CD4-positive, CD25-positive, alpha-beta regulatory T cell (primary cell): Measurements from ENCODE around the gene SAMD14. TPM values are rescaled to one million over a fixed set of nuclear protein-coding genes. Genes with fewer than 3 reads are reported as not detected.
A peak's percentile ranks its signal among the peaks of the same experiment; 100 is the strongest.

ENCODE experiments used
- ATAC-seq, 2 donors: fragments of 150-1000 bp; cut with Tn5 transposase; one replicate each; pipeline ENCODE4 v1.10.0; 2021; ENCODE audit warnings: low read depth in 2 of 2, moderate number of reproducible peaks in 2 of 2, moderate library complexity in 1 of 2
- DNase-seq, 3 donors: peaks; one replicate each; pipeline versions ENCODE4 v3.0.0 to v3.0.0-alpha.2; 2012 to 2022; ENCODE audit warnings: mixed read lengths in 1 of 3
- H3K27ac ChIP-seq: one replicate; pipeline ENCODE4 v1.7.0; 2013; ENCODE audit warnings: mild to moderate bottlenecking, low read length; ENCODE audit not compliant: insufficient read depth, poor library complexity, severe bottlenecking
- H3K27me3 ChIP-seq: one replicate; pipeline ENCODE4 v1.7.0; 2013; ENCODE audit warnings: low read length; ENCODE audit not compliant: control insufficient read depth, insufficient read depth
- H3K36me3 ChIP-seq: one replicate; pipeline ENCODE4 v1.7.0; 2013; ENCODE audit warnings: mild to moderate bottlenecking, low read length, moderate library complexity; ENCODE audit not compliant: control insufficient read depth, insufficient read depth
- H3K4me1 ChIP-seq: 2 replicates; pipeline ENCODE4 v1.7.0; 2013; ENCODE audit warnings: mild to moderate bottlenecking, low read length; ENCODE audit not compliant: insufficient read depth, control insufficient read depth, poor library complexity, severe bottlenecking
- H3K4me3 ChIP-seq: one replicate; pipeline ENCODE4 v1.7.0; 2013; ENCODE audit warnings: low read depth, mild to moderate bottlenecking, low read length, moderate library complexity
- H3K9me3 ChIP-seq, 2 experiments: 1 replicate in 1 of 2; 2 replicates in 1 of 2; pipeline ENCODE4 v1.7.0; 2013; ENCODE audit warnings: low read length in 2 of 2, mild to moderate bottlenecking in 1 of 2, moderate library complexity in 1 of 2; ENCODE audit not compliant: control insufficient read depth in 2 of 2
- H3K27ac Mint-ChIP-seq, 3 donors: one replicate each; pipeline ENCODE4 v1.8.0; 2020 to 2022; ENCODE audit warnings: mild to moderate bottlenecking in 3 of 3, mixed read lengths in 3 of 3, moderate library complexity in 2 of 3
- H3K27me3 Mint-ChIP-seq: one replicate; pipeline ENCODE4 v1.8.0; 2022; ENCODE audit warnings: mild to moderate bottlenecking, mixed read lengths
- H3K36me3 Mint-ChIP-seq: one replicate; pipeline ENCODE4 v1.8.0; 2020; ENCODE audit warnings: mixed read lengths
- H3K4me1 Mint-ChIP-seq, 4 donors: one replicate each; pipeline ENCODE4 v1.8.0; 2020 to 2022; ENCODE audit warnings: mixed read lengths in 4 of 4, mild to moderate bottlenecking in 1 of 4
- H3K4me3 Mint-ChIP-seq, 4 donors: one replicate each; pipeline ENCODE4 v1.8.0; 2020 to 2022; ENCODE audit warnings: mild to moderate bottlenecking in 4 of 4, mixed read lengths in 4 of 4, moderate library complexity in 3 of 4
- H3K9me3 Mint-ChIP-seq, 7 donors: one replicate each; pipeline ENCODE4 v1.8.0; 2020 to 2022; ENCODE audit warnings: mixed read lengths in 7 of 7, mild to moderate bottlenecking in 3 of 7, moderate library complexity in 2 of 7
- polyA plus RNA-seq, 4 donors: library from polyadenylated mRNA; unstranded; fragments of 300-500 nt; fragmentation: Illumina TruSeq; gene quantifications; one replicate each; pipeline ENCODE4 v1.2.3, GENCODE V29; 2021
- total RNA-seq: library from RNA; stranded (reverse); gene quantifications from one replicate; pipeline ENCODE4 v1.2.3, GENCODE V29; 2022

SAMD14 gene
- total and polyA plus RNA-seq, 5 donors from 2014 or later = 0.09 to 0.96 TPM; not detected in 3

DNA sequence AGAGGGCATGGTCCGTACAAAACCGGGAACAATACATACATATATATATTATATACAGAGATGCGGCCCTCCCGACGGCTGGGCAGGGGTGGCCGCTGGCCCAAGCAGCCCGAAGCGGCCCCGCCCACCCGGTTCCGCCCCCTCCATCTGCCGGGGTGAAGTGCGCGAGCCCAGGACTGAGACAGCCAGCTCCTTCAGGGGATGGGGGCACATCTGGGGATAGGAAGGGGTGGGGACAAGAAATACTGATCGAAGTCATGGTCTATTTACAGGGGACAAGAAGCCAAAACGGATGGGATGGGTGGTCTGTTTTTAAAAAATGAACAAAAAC is 3.8 kb upstream of the SAMD14 start:
- no peaks in the 10 kb centered on the region for H3K9me3 ChIP-seq
- H3K27ac Mint-ChIP-seq = no peak overlapping the region
- peaks cover 44% of the 10 kb centered on the region for H3K36me3 ChIP-seq
- no peak overlapping the region for H3K27ac ChIP-seq
- no peak overlapping the region for H3K4me3 Mint-ChIP-seq
- peaks cover 15% of the 10 kb centered on the region for H3K27me3 Mint-ChIP-seq
- peaks cover 0 to 3% (median 0%) of the 10 kb centered on the region in 7 donors for H3K9me3 Mint-ChIP-seq
- H3K4me3 ChIP-seq = no peak overlapping the region
- peaks cover 29% of the 10 kb centered on the region for H3K36me3 Mint-ChIP-seq
- H3K4me1 Mint-ChIP-seq = peaks cover 0 to 25% (median 13%) of the 10 kb centered on the region in 4 donors
- H3K4me1 ChIP-seq = peaks cover 20% of the 10 kb centered on the region
- H3K27me3 ChIP-seq = peaks cover 2% of the 10 kb centered on the region
- DNase-seq = no peak
- no peak for ATAC-seq

DNA sequence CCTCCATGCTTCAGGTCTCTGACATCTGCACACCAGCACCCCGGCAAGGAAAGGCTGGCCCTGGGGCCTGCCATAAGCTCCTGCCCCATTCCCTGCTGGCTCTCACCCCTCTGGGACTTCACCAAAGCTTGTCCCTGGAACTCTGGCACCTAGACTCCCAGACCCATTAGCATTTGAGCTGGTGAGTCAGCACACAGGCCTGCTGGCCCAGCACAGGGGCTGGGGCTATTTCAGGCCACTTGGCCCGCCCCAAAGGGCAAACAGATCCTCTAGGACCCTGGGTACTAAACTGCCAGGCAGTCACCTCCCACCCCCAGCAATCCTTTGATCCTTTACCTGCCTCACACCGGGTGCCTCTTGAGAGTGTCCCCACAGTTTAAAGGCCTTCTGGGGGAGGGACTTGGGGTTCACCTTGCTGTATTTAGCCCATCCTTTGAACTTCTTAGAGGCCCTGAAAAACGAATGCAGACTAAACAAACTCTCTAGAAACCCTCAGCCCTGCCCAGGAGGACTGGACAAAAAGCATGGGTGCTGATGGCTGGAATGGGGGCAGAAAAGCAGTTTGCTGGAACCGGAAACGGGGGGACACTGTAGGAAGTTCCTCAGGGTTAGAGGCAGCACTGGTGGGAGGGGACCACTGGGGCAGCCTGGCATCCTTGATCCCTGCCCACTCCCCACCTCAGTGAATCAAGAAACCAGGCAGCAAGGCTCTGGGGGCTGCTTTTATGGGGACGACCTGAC is 3.2 kb upstream of the SAMD14 start:
- peaks cover 22% of the 10 kb centered on the region for H3K4me1 ChIP-seq
- Mint-ChIP-seq H3K4me1 (peaks cover 0 to 26% (median 13%) of the 10 kb centered on the region in 4 donors), H3K36me3 (peaks cover 25% of the 10 kb centered on the region), H3K4me3 (no peak overlapping the region), H3K9me3 (peaks cover 0 to 3% (median 0%) of the 10 kb centered on the region in 7 donors), H3K27ac (peak overlapping the region in 1 of 3 donors; percentile 71), H3K27me3 (peaks cover 18% of the 10 kb centered on the region)
- peaks cover 39% of the 10 kb centered on the region for H3K36me3 ChIP-seq
- no peaks in the 10 kb centered on the region for H3K9me3 ChIP-seq
- peaks cover 7% of the 10 kb centered on the region for H3K27me3 ChIP-seq
- ATAC-seq (no peak), DNase-seq (no peak)
- no peak overlapping the region for H3K4me3 ChIP-seq
- H3K27ac ChIP-seq = no peak overlapping the region

DNA sequence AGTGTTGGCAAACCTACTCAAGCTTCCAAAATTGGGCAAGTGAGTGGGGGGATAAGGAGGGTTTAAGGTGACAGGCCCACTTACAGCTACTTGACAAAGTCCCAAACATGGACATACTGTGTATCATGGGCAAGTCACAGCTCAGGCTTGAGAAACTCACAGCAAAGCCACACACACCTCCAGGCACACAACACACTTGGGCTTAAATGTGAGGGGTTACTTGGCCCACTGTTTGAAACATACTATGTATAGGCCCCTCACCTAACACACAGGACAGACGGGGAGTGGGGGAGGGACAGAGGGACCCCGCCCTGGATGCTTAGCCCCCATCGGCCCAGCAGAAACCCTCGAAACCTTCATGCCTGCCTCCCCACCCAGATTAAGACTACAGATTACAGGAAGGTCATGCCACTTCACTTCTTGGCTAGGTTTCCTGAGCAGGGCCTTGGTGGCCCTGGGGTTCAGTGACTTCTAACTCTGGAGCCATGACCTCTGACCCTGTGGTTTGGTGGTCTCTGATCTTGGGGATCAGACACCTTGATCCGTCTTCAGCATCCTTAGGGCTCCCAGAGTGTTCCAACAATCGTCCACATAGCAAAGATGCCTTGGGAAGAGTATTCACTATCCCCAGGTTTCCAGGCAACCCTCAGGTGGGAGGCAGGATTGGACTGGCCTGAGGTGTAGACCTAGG is 2.3 kb upstream of the SAMD14 start:
- Mint-ChIP-seq H3K4me1 (peaks cover 3 to 30% (median 11%) of the 10 kb centered on the region in 4 donors), H3K27ac (peak overlapping the region in 2 of 3 donors; percentile 57 to 69), H3K4me3 (no peak overlapping the region), H3K36me3 (peaks cover 16% of the 10 kb centered on the region), H3K27me3 (peaks cover 26% of the 10 kb centered on the region), H3K9me3 (peaks cover 0 to 3% (median 0%) of the 10 kb centered on the region in 7 donors)
- H3K27ac ChIP-seq = no peak overlapping the region
- DNase-seq = peak in 1 of 3 donors; percentile 14
- no peak overlapping the region for H3K4me3 ChIP-seq
- peaks cover 12% of the 10 kb centered on the region for H3K27me3 ChIP-seq
- no peaks in the 10 kb centered on the region for H3K9me3 ChIP-seq
- ATAC-seq = no peak
- peaks cover 22% of the 10 kb centered on the region for H3K4me1 ChIP-seq
- H3K36me3 ChIP-seq = peaks cover 29% of the 10 kb centered on the region

DNA sequence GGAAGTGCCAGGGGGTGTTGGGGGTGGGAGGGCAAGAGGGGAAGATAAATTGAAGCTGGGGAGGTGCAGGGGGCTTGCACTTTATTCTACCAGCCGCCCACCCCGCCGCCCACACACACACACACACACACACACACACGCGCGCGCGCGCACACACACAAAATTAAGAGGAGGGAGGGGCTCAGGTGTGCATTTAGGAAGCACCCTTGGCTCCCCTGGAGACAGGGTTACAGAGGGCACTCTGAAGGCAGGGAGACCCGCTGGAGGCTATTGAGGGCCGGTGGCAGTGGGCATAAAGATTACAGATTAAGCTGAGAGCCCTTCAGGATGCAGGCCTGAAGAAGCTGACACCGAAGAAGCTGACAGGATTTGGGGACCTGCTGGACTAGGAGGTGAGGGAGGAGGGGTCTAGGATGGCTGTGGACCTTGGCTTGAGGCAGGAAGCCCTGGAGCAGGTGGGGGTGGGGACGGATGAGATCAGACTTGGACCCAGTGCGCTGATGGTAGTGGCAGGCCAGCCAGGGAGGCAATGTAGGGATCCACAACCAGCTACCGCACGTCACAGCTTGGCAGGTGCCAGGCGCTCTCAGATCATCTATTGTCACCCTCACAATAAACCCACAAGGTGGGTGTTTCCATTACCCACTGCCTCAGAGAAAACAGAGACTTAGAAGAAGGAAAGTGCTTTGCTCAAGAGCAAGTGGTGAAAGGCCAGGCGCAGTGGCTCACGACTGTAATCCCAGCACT is 772 bp upstream of the SAMD14 start:
- Mint-ChIP-seq H3K27ac (peak overlapping the region in 1 of 3 donors; percentile 74), H3K9me3 (peaks cover 0 to 2% (median 0%) of the 10 kb centered on the region in 7 donors), H3K4me1 (peaks cover 3 to 26% (median 10%) of the 10 kb centered on the region in 4 donors), H3K4me3 (peak overlapping the region; percentile 58 to 82 (median 71)), H3K27me3 (peaks cover 33% of the 10 kb centered on the region), H3K36me3 (peaks cover 6% of the 10 kb centered on the region)
- no peak for ATAC-seq
- peaks cover 12% of the 10 kb centered on the region for H3K27me3 ChIP-seq
- DNase-seq = no peak
- H3K36me3 ChIP-seq = peaks cover 14% of the 10 kb centered on the region
- H3K9me3 ChIP-seq = no peaks in the 10 kb centered on the region
- H3K27ac ChIP-seq = no peak overlapping the region
- H3K4me3 ChIP-seq = no peak overlapping the region
- peaks cover 22% of the 10 kb centered on the region for H3K4me1 ChIP-seq

DNA sequence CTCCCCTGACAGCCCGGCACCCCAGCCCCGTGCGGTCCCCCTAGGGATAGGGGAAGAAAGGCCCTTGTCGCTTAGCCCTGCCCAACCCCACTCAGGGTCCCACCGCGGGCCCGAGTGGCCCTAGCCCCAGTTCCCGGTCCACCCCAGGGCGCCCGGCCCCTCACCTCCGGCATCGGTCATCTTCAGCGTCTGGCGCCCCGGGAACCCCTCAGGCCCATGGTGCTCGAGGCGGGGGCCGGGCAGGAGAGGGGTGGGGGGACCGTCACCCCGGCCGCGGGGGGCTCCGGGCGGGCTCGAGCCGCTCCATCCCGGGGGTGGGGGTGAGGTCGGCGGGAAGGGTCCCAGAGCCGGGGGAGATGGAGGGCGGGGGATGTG is 620 bp downstream of the SAMD14 start:
- H3K27ac Mint-ChIP-seq = no peak overlapping the region
- peak overlapping the region in 3 of 4 donors; percentile 64 to 70 (median 68) for H3K4me3 Mint-ChIP-seq
- H3K9me3 ChIP-seq = no peaks in the 10 kb centered on the region
- H3K27ac ChIP-seq = no peak overlapping the region
- no peak for DNase-seq
- no peak overlapping the region for H3K4me3 ChIP-seq
- peaks cover 35% of the 10 kb centered on the region for H3K27me3 Mint-ChIP-seq
- H3K36me3 Mint-ChIP-seq = peaks cover 4% of the 10 kb centered on the region
- H3K4me1 ChIP-seq = peaks cover 22% of the 10 kb centered on the region
- H3K27me3 ChIP-seq = peaks cover 12% of the 10 kb centered on the region
- peaks cover 0 to 2% (median 0%) of the 10 kb centered on the region in 7 donors for H3K9me3 Mint-ChIP-seq
- no peak for ATAC-seq
- peaks cover 3 to 26% (median 10%) of the 10 kb centered on the region in 4 donors for H3K4me1 Mint-ChIP-seq
- H3K36me3 ChIP-seq = peaks cover 2% of the 10 kb centered on the region

DNA sequence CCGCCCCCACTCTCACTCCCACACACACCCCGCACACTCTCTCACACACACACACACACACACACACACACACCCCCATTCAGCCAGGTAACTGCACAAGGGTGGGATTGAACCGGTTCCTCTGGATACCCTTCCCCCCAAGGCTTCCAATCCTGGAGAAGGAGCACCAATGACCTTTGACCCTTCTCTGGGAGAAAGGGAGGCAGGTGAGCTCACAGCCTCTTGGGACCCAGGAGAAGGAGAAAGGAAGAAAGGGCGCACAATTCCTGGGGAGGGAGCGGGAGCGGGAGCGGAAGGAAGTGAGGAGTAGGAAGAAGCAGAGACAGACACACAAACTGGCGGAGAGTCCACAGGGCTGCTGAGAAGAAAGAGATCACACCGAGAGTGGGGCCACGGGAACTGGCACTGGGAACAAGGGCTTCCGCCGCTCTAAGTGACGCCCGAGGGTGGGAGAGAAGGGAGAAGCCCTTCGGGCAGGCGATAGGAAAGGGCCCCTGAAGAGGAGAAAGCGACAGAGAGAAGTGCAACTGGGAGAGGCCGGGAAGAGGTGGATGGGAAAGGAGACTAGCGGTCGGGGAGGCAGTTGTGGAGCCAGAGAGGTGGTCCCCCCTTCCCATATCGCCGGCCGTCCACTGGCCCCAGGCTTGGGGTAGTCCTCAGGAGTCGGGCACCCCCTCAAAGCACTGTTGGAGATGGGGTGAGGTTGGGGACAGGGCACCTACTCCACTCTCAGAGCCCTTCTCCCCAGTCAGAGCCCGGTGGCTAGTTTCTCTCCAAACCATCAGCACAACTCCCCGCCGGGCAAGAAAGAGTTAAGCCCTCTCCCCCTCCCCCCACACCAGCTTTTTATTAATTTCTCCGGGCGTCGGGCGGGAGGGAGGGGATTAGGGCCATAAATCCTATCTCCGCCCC is 1.3 kb downstream of the SAMD14 start:
- no peak for ATAC-seq
- no peaks in the 10 kb centered on the region for H3K36me3 Mint-ChIP-seq

More for the DNA sequence above, 1.3 kb downstream of the SAMD14 start:
- Histone ChIP-seq H3K27me3 (peaks cover 12% of the 10 kb centered on the region), H3K27ac (no peak overlapping the region), H3K4me1 (peaks cover 22% of the 10 kb centered on the region), H3K9me3 (no peaks in the 10 kb centered on the region), H3K4me3 (no peak overlapping the region), H3K36me3 (no peaks in the 10 kb centered on the region)
- peak overlapping the region in 1 of 3 donors; percentile 93 for H3K27ac Mint-ChIP-seq
- H3K9me3 Mint-ChIP-seq = peaks cover 0 to 1% (median 0%) of the 10 kb centered on the region in 7 donors
- peak overlapping the region; percentile 64 to 84 (median 74) for H3K4me3 Mint-ChIP-seq
- DNase-seq = no peak
- peaks cover 35% of the 10 kb centered on the region for H3K27me3 Mint-ChIP-seq
- H3K4me1 Mint-ChIP-seq = peaks cover 3 to 26% (median 10%) of the 10 kb centered on the region in 4 donors
